HG03060 (cell line): ENCODE results near the gene RAB40C.
"Not testable (repeated sequence)": the region's sequence is repeated elsewhere in the genome, so short reads cannot be mapped to it uniquely, and the experiment has no call there.

Experiments used
- ATAC-seq: cut with Tn5 transposase; IDR thresholded peaks from one replicate; pipeline ENCODE4 v1.9.1; 2021; ENCODE audit warnings: low read depth, moderate number of reproducible peaks; ENCODE audit not compliant: unreplicated experiment

RAB40C gene

GRCh38 chr16:588889-589657, 793 bp upstream of the RAB40C start:
- ATAC-seq: peak; percentile 45

- peak; percentile 0 for ATAC-seq
Measured at GRCh38 chr16:590188-590814, 435 bp downstream of the RAB40C start.

- no peak for ATAC-seq
Measured at GRCh38 chr16:590815-591200, 942 bp downstream of the RAB40C start.

GRCh38 chr16:591231-591630, 1.4 kb downstream of the RAB40C start:
- ATAC-seq: no peak

DNA sequence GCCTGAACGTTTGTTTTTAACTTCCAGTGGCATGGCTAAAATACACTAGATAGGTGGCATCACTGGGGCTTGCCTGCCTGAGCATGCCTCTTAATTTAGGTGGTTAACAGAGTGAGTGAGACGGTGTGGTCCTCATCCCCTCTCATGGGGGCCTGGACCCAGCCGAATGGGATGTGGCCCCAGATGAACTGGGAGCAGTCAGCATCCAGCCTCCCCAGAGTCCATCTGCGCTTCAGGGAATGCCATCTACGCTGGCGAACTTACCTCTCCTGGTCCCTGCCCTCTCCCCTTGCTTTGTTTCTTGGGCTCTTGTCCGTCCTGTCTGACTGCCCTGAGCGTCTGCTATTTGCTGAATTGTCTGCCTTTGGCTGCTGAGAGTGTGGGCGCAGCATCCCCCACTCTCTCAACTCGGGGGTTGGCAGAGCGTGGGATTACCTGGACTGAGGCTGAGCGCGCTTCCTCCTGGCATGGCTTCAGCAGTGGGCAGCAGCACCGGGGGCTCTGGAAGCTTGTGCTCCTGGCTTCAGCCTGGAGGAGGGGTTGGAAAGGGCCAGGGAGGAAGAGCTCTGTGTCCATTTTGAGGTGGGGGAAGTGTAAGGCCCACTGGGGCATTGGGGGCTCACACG, 2.1 kb downstream of the RAB40C start:
- ATAC-seq: no peak

DNA sequence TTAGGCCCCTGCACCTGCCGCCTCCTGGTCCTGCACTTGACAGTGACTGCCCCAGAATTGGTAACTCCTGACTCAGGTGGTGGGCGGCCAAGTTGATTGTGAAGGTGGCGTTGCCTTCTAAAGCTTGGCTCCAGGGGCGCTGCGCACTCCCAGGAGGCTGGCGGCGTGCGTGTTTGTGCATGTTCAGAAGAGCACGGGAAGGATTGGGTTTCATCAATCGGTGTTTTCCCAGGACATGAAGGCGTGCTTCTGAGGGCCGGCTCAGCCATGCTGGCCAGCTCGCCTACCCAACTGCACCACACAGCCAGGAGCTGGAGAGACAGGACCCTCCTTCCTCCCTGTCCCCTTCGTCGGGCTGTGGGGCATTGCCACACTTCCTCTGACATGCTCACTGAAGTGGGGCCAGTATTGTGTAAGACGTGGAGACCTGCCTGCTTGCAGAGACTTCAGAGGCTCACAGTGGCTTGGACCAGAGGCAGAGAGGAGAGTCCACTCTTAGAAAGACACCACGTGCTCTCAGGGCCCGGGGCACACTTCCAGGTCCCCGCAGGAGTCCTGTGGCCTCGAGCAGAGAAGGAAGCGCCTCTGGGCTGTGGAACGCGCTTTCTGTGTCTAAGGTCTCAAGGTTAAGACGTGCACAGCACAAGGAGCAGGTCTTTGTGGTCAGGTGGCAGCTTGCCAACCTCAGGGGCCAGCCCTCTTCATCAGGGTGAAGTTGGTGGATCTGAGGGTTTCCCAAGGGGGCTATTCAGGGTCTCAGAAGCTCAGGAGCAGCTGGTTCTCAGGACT, 2.8 kb downstream of the RAB40C start:
- ATAC-seq: no peak

DNA sequence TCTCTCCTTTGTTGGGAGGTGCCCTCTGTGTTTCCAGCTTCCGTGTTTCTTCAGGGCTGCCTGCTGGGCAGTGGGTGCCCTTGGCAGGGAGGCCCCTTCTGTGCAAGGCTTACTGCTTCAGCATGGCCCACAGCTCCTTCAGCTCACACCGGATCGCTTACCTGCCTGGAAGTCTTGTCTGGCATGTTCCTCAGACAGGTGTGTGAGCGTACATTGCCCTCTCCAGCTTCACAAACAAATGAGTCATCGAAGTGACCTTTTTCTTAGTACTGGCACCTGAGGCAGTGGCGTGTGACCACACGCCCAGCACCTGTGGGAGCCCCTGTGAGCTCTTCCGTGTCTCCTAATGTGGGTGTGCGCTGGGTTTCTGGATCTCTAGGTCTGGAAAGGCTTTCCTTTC, 3.5 kb downstream of the RAB40C start:
- ATAC-seq: no peak

DNA sequence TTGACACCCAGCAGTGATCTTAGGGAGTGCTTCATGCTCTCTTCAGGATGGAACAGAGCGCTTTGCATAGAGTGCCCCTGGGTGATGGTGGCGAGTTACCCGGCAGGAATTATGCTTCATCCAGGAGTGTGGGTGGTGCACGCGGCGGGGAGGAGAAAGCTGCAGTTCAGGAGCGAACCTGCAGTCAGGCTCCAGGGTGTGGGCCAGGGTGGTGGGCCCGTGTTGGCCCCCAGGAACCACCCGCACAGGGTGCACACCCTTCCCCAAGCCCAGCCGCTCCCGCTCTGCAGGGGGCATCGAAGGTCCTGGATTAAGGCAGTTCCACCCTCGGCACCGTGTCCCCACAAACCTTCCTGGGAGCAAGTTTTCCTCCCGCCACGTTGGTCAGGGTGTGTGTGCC, 3.9 kb downstream of the RAB40C start:
- ATAC-seq: no peak

- no peak for ATAC-seq
Measured at GRCh38 chr16:595094-595528, 5.2 kb downstream of the RAB40C start.

DNA sequence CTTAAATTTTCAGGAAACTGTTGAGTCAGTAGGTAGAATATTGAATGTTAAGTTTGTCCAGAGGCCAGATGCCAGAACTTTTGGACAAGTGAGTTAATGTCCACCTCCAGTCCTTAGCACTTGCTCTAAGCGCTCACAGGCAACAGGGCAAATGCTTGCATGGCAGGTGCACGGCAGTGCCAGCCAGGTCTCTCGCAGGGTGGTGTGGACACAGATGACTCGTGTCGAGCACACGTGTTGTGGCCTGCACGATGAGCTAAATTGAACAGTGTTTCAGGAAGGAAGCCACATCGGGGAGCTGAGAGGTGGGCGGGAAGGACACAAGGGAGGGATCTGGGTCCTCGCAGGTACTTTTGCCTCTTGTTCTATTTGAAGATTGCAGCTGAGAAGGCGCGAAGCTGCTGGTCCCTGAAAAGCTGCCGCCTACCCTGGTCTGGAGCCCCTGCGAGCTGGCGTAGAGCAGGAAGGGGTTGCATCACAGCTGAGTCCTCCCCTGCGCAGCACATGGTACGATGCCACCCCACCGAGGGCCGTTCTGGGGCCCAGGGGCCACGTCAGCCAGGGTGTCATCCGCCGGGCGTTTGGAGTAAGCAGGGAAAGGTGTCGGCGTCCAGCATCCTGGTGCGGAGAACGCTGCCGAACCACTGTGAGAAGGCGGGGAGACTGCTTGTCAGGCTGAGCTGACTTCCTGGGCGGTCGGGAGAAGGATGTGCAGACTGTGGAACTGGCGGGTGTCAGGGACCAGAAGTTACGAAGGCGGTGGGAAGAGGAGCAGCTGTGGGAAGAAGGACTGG, 6.3 kb downstream of the RAB40C start:
- ATAC-seq: no peak

DNA sequence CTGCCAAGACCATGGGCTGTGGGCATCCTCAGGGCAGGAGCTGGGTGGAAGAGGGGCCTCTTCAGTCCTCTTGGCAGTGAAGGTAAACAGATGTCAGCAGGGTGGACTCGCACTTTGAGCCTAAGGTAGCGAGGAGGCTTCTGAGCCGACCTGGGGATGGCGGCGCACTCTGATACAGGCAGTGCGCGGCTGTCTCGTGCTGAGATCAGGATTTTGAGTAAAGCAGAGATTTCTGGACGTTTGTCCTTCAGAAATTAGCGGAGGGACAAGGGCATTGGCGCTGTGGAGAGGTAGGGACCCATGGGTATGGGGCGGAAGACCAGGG, 6.8 kb downstream of the RAB40C start:
- no peak for ATAC-seq

DNA sequence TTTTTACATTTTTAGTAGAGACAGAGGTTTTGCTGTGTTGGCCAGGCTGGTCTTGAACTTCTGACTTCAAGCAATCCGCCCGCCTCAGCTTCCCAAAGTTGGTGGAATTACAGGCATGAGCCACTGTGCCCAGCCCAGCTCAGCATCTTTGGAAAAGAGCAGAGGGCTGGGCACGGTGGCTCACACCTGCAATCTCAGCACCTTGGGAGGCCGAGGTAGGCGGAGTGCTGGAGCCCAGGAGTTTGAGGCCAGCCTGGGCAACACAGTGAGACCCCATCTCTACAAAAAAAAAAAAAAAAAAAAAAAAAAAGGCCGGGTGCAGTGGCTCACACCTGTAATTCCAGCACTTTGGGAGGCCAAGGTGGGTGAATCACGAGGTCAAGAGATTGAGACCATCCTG, 7.8 kb downstream of the RAB40C start:
- not testable (repeated sequence) for ATAC-seq

GRCh38 chr16:598823-599739, 9.2 kb downstream of the RAB40C start:
- no peak for ATAC-seq

- no peak for ATAC-seq
Measured at GRCh38 chr16:600781-601180, 10.9 kb downstream of the RAB40C start.

GRCh38 chr16:603933-604332, 14.1 kb downstream of the RAB40C start:
- ATAC-seq: no peak

DNA sequence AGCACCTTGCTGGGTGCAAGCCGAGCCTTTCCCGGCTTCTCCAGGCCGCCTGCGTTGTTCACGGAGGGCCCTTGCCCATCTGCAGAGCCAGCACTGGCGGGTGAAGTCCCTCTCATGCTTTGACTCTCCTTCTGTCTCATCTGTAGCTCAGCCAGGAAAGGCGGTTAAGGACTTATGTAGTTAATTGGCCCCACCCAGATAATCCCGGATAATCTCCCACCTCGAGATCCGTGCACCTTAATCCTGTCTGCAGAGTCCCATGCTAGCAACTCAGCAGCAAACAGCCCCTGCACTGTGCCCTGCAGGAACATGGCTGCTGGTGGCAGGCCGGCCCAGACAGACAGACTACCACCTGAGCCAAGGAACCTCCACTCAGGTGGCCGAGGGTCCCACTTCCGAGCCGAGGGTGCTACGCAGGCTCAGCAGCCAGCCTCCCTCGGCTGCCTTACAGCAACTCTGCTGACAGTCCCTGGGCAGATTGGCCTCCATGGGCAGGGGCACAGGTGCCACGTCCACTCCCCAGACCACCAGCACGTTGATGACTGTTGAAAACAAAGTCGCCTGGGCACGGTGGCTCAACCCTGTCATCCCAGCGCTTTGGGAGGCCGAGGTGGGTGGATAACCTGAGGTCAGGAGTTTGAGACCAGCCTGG, 16.9 kb downstream of the RAB40C start:
- no peak for ATAC-seq

- ATAC-seq: no peak
Measured at GRCh38 chr16:608019-608418, 18.2 kb downstream of the RAB40C start.

DNA sequence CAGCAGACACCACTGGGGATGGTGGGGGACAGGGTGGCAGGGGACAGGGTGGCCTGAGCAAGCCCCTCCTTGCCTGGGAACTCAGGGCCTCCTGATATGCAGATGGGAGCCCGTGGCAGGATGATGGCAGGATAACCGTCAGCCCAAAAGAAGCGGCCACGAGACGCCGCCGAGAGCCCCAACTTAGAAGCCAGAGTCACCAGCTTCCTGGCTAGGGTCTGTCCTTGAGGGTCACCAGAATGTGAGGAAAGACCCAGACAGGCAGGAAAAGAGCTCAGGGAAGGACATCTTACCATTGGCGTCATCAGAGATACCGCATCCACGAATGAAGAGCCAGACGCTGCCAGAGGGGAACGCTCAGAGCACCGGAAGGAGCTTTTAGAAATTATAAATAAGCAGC, 19.4 kb downstream of the RAB40C start:
- no peak for ATAC-seq

- no peak for ATAC-seq
Measured at GRCh38 chr16:609984-610383, 20.1 kb downstream of the RAB40C start.
